ENCODE data around the gene DUSP21.
"Not testable (repeated sequence)": the region's sequence is repeated elsewhere in the genome, so short reads cannot be mapped to it uniquely, and the experiment has no call there.

The DUSP21 gene

DNA sequence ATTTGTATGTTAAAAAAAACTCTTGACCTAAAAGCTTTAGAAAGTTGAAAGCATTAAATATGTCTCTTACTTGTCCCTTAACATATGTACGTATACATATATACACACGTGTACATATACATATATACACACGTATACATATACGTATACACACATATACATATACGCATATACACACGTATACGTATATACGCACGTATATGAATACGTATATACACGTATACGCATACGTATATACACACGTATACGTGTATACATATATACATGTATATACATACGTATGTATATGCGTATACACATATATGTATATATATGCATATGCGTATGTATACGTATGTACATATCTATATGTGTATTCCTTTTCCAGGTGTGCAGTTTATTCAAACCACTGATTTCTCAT, 32.9 kb downstream of the DUSP21 start:
- no peak for DNase-seq (ENCODE audit: low spot score)
- TF ChIP-seq, protein P1, sequence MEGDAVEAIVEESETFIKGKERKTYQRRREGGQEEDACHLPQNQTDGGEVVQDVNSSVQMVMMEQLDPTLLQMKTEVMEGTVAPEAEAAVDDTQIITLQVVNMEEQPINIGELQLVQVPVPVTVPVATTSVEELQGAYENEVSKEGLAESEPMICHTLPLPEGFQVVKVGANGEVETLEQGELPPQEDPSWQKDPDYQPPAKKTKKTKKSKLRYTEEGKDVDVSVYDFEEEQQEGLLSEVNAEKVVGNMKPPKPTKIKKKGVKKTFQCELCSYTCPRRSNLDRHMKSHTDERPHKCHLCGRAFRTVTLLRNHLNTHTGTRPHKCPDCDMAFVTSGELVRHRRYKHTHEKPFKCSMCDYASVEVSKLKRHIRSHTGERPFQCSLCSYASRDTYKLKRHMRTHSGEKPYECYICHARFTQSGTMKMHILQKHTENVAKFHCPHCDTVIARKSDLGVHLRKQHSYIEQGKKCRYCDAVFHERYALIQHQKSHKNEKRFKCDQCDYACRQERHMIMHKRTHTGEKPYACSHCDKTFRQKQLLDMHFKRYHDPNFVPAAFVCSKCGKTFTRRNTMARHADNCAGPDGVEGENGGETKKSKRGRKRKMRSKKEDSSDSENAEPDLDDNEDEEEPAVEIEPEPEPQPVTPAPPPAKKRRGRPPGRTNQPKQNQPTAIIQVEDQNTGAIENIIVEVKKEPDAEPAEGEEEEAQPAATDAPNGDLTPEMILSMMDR (IDR thresholded peaks at IDR 0.05; ENCODE audit: extremely low read depth, missing control alignments), result no peak

DNA sequence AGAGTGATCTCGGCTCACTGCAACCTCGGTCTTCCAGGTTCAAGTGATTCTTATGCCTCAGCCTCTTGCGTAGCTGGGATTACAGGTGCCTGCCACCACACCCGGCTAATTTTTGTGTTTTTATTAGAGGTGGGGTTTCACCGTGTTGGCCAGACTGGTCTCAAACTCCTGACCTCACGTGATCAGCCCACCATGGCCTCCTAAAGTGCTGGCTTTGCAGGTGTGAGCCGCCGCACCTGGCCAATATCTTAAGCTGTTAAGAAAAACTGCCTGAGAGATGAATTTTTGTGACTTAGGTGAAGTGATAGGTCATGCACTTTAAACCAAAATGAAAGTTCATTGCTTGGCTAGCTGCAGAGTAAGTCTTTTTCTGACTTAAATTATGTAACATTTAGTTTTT, 35.0 kb downstream of the DUSP21 start:
- TF ChIP-seq, protein P1 (IDR thresholded peaks at IDR 0.05; ENCODE audit: extremely low read depth, missing control alignments), result no peak
- no peak for DNase-seq (ENCODE audit: low spot score)

DNA sequence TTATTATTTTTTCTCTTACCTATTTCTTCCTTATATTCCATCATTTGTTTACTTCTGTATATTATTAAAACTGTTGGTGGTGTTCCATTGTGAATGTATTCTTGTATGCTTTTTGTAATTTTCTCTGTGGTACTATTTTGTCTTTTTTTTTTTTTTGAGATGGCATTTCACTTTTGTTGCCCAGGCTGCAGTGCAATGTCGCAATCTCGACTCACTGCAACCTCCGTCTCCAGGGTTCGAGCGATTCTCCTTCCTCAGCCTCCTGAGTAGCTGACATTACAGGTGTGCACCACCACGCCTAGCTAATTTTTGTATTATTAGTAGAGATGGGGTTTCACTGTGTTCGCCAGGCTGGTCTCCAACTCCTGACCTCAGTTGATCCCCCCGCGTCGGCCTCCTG, 37.7 kb downstream of the DUSP21 start:
- TF ChIP-seq, protein P1 (IDR thresholded peaks at IDR 0.05; ENCODE audit: extremely low read depth, missing control alignments), result no peak
- DNase-seq (ENCODE audit: low spot score), result no peak

DNA sequence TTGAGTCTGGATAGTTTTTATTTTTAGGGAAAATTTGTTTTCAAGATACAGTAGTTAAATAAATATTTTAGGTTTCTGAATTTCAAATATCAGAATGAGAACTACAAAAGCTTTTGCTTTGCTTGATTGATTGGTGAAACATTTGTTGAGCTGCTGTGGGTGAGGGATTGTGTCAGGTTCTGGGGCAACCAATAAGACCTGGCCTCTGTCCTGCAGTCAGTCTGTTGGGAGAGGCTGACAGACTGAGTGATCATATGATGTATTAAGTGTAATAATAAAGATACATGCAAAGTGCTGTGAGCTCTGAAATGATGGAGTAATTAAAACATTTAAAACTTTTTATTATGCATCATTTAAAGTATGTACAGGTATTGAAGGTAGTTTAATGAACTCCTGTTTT, 38.8 kb downstream of the DUSP21 start:
- TF ChIP-seq, protein P1 (IDR thresholded peaks at IDR 0.05; ENCODE audit: extremely low read depth, missing control alignments), result no peak
- no peak for DNase-seq (ENCODE audit: low spot score)

DNA sequence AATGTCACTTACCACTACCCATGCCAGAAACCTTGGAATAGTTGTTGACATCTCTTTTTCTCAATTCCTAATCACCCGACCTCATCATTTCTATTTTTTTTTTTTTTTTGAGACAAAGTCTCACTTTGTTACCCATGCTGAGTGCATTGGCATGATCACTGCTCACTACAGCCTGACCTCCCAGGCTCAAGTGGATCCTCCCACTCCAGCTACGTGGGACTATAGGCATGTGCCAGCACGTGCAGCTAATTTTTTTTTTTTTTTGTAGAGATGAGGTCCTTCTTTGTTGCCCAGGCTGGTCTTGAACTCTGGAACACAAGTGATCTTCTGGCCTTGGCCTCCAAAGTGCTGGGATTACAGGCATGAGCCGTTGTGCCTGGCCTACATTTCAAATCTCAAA, 41.1 kb downstream of the DUSP21 start:
- no peak for DNase-seq (ENCODE audit: low spot score)
- TF ChIP-seq, protein P1 (IDR thresholded peaks at IDR 0.05; ENCODE audit: extremely low read depth, missing control alignments), result no peak

DNA sequence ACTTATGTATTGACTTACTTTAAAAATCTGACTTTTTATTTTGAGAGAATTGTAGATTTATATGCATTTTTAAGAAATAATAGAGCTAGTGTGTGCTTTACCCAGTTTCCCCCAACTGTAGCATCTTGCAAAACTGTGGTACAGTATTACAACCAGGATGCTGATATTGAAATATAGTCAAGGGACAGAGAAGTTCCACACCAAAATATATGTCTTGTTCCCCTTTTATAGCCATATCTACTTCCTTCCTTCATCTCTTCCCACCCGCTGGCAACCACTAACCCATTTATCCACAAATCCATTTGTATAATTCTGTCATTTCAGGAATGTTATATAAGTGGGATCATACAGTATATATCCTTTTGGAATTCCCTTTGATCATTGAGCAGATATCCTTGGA, 46.0 kb downstream of the DUSP21 start:
- TF ChIP-seq, protein P1 (IDR thresholded peaks at IDR 0.05; ENCODE audit: extremely low read depth, missing control alignments), result no peak
- no peak for DNase-seq (ENCODE audit: low spot score)

DNA sequence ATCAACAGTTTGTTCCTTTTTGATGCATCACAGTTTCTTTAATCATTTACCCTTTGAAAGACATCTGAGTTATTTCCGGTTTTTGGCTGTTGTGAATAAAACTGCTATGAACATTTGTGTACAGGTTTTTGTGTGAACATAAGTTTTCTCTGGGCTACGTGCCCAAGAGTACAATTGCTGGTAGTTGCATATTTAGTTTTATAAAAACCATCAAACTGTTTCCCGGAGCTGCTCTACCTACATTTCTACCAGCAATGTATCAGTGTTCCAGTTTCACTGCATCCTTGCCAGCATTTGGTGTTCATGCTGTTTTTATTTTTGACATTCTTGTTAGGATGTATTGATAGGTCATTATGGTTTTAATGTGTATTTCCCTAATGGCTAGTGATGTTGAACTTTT, 46.4 kb downstream of the DUSP21 start:
- TF ChIP-seq, protein P1 (IDR thresholded peaks at IDR 0.05; ENCODE audit: extremely low read depth, missing control alignments), result no peak
- no peak for DNase-seq (ENCODE audit: low spot score)

DNA sequence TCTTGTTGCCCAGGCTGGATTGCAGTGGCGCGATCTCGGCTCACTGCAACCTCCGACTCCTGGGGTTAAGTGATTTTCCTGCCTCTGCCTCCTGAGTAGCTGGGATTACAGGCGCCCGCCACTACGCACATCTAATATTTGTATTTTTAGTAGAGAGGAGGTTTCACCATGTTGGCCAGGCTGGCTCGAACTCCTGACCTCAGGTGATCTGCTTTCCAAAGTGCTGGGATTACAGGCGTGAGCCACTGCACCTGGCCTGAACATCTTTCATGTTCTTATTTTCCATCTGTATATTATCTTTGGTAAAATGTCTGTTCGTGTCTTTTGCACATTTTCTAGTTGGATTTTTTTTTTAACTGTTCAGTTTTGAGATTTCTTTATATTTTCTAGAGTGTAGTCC, 46.9 kb downstream of the DUSP21 start:
- DNase-seq (ENCODE audit: low spot score), result not testable (repeated sequence)

Measured in GM20000 (cell line).